NCI-H1092 treated with DMSO at 0.1 percent for 48 hours (cell line): ENCODE results near the gene LGALSL.

ENCODE experiments used
- DNase-seq: peaks from one replicate; lab custom pipeline; 2025; lab: John Stamatoyannopoulos, UW

LGALSL gene

DNA sequence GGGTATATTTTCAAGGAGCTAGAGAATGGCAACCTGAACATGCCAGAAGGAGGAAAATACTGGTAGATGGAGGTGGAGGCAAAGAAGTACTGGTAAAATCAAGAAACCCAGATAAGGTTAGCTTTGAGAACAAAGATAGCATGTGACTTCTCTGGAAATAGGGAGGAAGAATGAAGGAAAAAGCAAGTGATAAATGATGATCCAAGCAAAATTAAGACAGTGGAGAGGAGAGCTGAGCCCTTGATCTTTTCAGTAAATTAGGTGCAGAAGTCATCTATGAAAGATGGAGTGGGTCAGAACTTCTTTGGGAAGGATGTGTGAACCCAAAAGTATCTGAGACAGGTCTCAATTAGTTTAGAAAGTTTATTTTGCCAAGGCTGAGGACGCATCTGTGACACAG, 44.5 kb downstream of the LGALSL start:
- no peak for DNase-seq

GRCh38 chr2:64500549-64500948, 46.6 kb downstream of the LGALSL start:
- no peak for DNase-seq

DNA sequence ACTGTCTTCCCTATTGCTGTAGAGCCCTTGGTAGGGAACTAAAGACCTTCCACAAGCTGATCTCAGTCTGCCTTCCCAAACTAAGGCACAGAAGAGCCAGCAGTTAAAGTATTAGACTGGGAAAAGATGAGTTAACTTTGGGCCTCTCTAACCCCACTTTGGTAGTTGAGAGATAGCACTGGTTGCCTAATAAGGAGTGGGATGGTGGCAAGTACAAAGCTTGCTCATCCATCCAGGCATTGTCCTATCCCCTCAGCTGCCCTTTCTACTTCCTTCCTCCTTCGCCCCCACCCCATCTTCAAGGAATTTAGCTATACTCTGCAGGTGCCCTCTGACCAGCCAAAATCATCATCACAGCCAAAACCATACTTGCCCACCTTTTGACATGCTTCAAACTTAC, 48.0 kb downstream of the LGALSL start:
- no peak for DNase-seq

GRCh38 chr2:64502860-64503259, 48.9 kb downstream of the LGALSL start:
- DNase-seq: no peak

DNA sequence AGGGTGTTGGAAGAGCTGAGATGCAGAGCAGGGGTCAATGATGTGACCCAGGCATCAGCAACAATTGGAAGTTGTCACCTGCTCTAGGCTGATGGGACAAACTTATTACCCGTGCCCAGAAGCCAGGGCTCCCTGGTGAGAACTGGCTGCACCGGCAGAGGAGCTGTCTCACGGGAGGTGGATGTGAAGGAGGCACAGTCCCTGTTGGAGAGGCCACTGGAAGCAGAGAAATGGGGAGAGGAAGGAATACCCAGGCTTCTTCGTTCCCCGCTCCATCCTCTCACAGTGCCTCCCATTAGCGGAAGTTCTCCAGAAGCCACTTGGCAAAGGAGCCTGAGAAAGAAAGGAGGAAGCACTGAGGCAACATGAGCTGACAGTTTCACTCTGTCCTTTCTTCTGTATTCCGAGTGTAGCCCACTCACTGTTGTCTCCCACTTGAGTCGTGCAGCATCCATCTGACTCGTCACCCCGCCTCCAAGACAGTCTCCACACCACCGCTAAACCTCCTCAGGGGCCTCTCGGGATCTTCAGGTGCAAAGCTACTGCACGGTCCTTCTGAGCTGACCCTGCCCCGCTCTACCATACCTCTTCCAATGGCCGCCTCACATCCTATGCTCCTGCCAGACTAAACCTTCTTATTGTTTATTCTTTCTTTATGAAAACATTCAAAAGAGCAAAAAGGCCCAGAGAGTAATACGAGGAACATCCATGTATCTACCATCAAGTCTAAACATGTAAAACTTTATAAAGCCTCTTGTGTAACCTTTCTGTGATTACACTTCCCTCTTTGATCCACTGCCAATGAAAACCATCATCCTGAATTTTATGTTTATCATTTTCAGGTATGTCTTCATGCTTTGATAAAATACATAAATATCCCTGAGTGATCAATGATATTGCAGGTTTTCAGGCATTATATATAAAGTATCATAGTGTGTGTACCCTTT, 51.1 kb downstream of the LGALSL start:
- no peak for DNase-seq

- DNase-seq: no peak
Measured at GRCh38 chr2:64506686-64507085, 52.7 kb downstream of the LGALSL start.
